HL-60 (cell line): ENCODE results near the gene ARHGAP10.

Source experiments
- DNase-seq, 2 experiments: peaks; one replicate each; pipeline ENCODE4 v3.0.0-alpha.2; 2010 to 2020; ENCODE audit warnings: low read depth in 1 of 2, low spot score in 1 of 2
- H3K27ac ChIP-seq: fragments of 250-450 bp; sonication (Bioruptor Pico); replicated peaks from 2 replicates; pipeline ENCODE4 v1.5.1; 2020; ENCODE audit warnings: mild to moderate bottlenecking, moderate library complexity
- H3K27me3 ChIP-seq: fragments of 250-450 bp; sonication (Bioruptor Pico); 2 replicates; pipeline ENCODE4 v1.5.1; 2021; ENCODE audit warnings: mild to moderate bottlenecking, moderate library complexity; ENCODE audit not compliant: insufficient read depth, poor library complexity, severe bottlenecking
- H3K4me3 ChIP-seq: replicated peaks from 2 replicates; pipeline ENCODE4 v1.5.1; 2011; ENCODE audit warnings: mild to moderate bottlenecking, control low read depth, low read length; ENCODE audit not compliant: insufficient read depth
- GABPA ChIP-seq: IDR thresholded peaks from 2 replicates; pipeline ENCODE4 v1.6.1; 2012; ENCODE audit warnings: low read depth
- POLR2AphosphoS5 ChIP-seq: IDR thresholded peaks from 2 replicates; pipeline ENCODE4 v1.6.1; 2012; ENCODE audit warnings: low read depth
- REST ChIP-seq: IDR thresholded peaks from 2 replicates; pipeline ENCODE4 v1.6.1; 2012; ENCODE audit warnings: low read depth; ENCODE audit not compliant: insufficient replicate concordance
- SPI1 ChIP-seq: IDR thresholded peaks from 2 replicates; pipeline ENCODE4 v1.6.1; 2012; ENCODE audit warnings: low read depth, mild to moderate bottlenecking, borderline replicate concordance
- TF ChIP-seq, protein P1 (sequence below): IDR thresholded peaks from one replicate; pipeline ENCODE4 v1.5.1; 2011; ENCODE audit warnings: low read length, control low read depth, inconsistent platforms; ENCODE audit not compliant: insufficient read depth

ARHGAP10 gene

DNA sequence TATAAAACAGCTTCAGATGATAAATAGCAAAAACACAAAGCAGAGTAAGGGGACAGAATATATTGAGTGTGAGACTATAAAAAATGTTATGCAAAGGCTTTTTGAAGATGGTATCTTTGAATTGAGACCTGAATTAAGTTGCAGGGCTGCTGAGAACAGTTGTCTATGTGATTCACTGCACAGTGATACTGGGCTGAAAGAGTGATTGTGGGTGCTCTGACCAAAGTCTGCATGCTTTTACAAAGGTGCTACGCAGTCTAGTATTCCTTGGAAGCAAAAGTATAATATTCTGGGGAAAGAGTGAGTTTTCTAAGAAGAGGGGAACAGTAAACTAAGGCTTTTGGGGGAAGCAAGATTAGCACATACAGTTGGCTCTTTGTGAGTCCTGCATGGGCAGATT lies 234.0 kb downstream of the ARHGAP10 start:
- no peak for DNase-seq
- TF ChIP-seq GABPA: no peak
- Histone ChIP-seq H3K4me3 (no peak overlapping the region), H3K27me3 (no peaks in the 10 kb centered on the region), H3K27ac (no peak overlapping the region)

DNA sequence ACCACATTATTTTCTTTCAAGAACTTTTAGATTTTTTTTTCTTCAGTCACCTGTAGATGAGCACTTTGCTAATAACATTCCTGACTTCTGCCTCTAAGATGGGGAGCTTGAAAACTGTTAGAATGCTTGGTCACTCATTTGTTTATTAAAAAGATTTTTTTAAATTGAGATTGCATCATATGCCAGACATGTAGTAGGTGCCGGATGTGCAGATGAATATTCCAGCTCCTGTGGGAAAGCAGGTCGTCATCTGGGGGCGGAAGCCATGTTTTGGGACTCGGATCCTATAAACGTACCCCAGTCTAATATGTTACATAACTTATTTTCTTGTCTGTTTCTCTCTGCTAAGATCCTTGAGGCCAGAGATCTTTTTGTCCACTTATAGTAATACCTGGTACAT lies 236.8 kb downstream of the ARHGAP10 start:
- no peak for DNase-seq
- no peak for TF ChIP-seq GABPA
- TF ChIP-seq, protein P1, sequence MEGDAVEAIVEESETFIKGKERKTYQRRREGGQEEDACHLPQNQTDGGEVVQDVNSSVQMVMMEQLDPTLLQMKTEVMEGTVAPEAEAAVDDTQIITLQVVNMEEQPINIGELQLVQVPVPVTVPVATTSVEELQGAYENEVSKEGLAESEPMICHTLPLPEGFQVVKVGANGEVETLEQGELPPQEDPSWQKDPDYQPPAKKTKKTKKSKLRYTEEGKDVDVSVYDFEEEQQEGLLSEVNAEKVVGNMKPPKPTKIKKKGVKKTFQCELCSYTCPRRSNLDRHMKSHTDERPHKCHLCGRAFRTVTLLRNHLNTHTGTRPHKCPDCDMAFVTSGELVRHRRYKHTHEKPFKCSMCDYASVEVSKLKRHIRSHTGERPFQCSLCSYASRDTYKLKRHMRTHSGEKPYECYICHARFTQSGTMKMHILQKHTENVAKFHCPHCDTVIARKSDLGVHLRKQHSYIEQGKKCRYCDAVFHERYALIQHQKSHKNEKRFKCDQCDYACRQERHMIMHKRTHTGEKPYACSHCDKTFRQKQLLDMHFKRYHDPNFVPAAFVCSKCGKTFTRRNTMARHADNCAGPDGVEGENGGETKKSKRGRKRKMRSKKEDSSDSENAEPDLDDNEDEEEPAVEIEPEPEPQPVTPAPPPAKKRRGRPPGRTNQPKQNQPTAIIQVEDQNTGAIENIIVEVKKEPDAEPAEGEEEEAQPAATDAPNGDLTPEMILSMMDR: no peak
- no peak for TF ChIP-seq SPI1
- TF ChIP-seq REST: no peak
- TF ChIP-seq POLR2AphosphoS5: no peak
- Histone ChIP-seq H3K27me3 (no peaks in the 10 kb centered on the region), H3K4me3 (no peak overlapping the region), H3K27ac (no peak overlapping the region)

DNA sequence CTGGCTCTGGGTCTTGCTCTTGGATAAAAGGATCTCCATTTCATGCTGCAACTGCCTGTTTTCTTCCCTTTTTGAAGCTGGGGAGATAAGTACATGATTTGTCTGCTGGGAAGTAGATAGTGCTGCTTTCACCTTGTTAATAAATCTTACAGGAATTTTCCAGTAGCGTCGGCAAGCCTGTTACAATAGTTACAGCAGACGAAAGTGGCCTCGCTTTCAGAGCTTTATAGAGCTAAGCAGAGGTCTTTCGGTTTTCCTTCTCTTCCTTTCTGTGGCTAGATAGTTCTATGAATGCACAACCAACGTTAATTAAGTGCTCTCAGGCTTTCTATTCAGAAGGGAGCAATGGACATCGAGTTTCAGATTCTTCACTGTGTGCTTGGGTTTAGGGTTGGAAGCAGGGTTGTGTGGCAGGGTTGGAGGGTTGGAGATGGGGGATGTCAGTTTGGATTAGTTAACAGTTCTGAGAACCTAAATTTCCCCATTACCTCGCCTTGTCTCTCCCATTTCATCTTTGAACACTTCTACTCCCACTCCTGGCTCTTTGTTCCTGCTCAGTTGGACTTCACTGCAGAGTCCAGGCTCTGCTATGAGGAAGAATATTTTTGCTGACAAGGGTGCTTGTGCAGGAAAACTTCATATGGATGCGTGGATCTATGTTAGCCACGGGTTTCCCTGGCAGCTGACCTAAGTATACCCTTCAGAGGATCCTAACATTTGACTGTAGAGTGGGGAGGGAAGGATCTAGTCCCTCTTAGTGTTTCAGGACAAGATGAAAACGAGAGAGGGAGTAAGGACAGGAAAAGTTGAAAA lies 237.9 kb downstream of the ARHGAP10 start:
- H3K4me3 ChIP-seq: no peak overlapping the region
- TF ChIP-seq POLR2AphosphoS5 (no peak), SPI1 (no peak), REST (no peak), GABPA (no peak)
- TF ChIP-seq, protein P1: no peak
- no peak overlapping the region for H3K27ac ChIP-seq
- no peaks in the 10 kb centered on the region for H3K27me3 ChIP-seq
- DNase-seq: no peak

DNA sequence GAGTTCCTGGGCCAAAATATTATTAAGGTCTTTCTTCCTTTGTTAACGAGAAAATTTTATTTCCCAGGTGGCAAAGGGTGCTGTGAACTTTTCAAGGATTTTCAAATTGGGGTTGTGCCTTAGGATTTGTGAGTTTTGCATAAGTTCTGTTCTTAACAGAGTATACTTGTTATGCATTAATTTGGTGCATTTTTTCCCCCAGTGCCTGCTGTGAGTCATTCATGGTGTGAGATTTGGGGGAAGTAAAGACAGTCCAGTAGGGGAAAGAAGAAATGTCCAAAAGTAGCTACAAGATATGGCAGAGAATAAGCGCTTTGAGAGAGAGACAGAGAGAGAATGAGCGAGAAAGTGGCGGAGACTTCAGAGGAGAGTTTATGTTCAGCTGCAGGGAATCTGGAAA lies 239.2 kb downstream of the ARHGAP10 start:
- TF ChIP-seq POLR2AphosphoS5: no peak
- TF ChIP-seq GABPA: no peak
- TF ChIP-seq, protein P1: no peak
- TF ChIP-seq REST: no peak
- TF ChIP-seq SPI1: no peak
- no peaks in the 10 kb centered on the region for H3K27me3 ChIP-seq
- DNase-seq: no peak

More for the DNA sequence above, 239.2 kb downstream of the ARHGAP10 start:
- Histone ChIP-seq H3K27ac (no peak overlapping the region), H3K4me3 (no peak overlapping the region)
